IMR-90 (cell line): ENCODE data around the gene PLN. TPM values are rescaled to one million over a fixed set of nuclear protein-coding genes. Genes with fewer than 3 reads are reported as not detected.

Experiments used
- ATAC-seq: fragments of 200-7000 bp; cut with Tn5 transposase; 2 replicates; pipeline ENCODE4 v1.9.1; 2020; ENCODE audit warnings: low read depth, mild to moderate bottlenecking, moderate library complexity
- BruUV-seq: library from RNA; stranded (reverse); fragments of 400-500 nt; replicated peaks from 2 replicates; lab custom pipeline; 2021; lab: Mats Ljungman, UMichigan
- CTCF ChIA-PET: fragments of 300-600 bp; formaldehyde crosslinking; extraction: SDS; loops from one replicate; lab custom pipeline; 2021; ENCODE audit warnings: antibody characterized with exemption; lab: Yijun Ruan, JAX
- POLR2A ChIA-PET: fragments of 300-600 bp; sonication (Branson Sonifier 250); formaldehyde crosslinking; loops from one replicate; lab custom pipeline; 2022; ENCODE audit warnings: antibody characterized with exemption; ENCODE audit not compliant: unreplicated experiment; lab: Charles Lee
- DNase-seq: peaks from one replicate; pipeline ENCODE4 v3.0.0; 2013
- H2AFZ ChIP-seq: replicated peaks from 2 replicates; pipeline ENCODE3; 2013; ENCODE audit warnings: low read length, mild to moderate bottlenecking; ENCODE audit not compliant: poor library complexity
- H2AK5ac ChIP-seq: 2 replicates; pipeline ENCODE4 v1.6.1; 2013; ENCODE audit warnings: low read depth, low read length, inconsistent platforms
- H2AK9ac ChIP-seq: replicated peaks from 2 replicates; pipeline ENCODE3; 2013; ENCODE audit warnings: mild to moderate bottlenecking, low read depth, low read length, moderate library complexity; ENCODE audit not compliant: poor library complexity
- H2BK120ac ChIP-seq: 2 replicates; pipeline ENCODE4 v1.6.1; 2013; ENCODE audit warnings: low read depth, low read length, inconsistent platforms
- H2BK15ac ChIP-seq: 3 replicates; pipeline ENCODE4 v1.6.1; 2013; ENCODE audit warnings: low read depth, low read length, inconsistent platforms
- H2BK20ac ChIP-seq: 2 replicates; pipeline ENCODE4 v1.6.1; 2013; ENCODE audit warnings: low read depth, mild to moderate bottlenecking, inconsistent platforms, low read length, moderate library complexity
- H2BK5ac ChIP-seq: 2 replicates; pipeline ENCODE4 v1.6.1; 2013; ENCODE audit warnings: mild to moderate bottlenecking, low read depth, low read length, inconsistent platforms; ENCODE audit not compliant: poor library complexity, severe bottlenecking
- H3K14ac ChIP-seq: replicated peaks from 2 replicates; pipeline ENCODE4 v1.6.1; 2013; ENCODE audit warnings: low read depth, low read length, inconsistent platforms
- H3K18ac ChIP-seq: 2 replicates; pipeline ENCODE4 v1.6.1; 2013; ENCODE audit warnings: low read depth, low read length, control low read depth
- H3K23ac ChIP-seq: 2 replicates; pipeline ENCODE4 v1.6.1; 2013; ENCODE audit warnings: low read depth, low read length, inconsistent platforms
- H3K27ac ChIP-seq: 2 replicates; pipeline ENCODE4 v1.5.1; 2013; ENCODE audit warnings: mild to moderate bottlenecking, control low read depth, low read length; ENCODE audit not compliant: insufficient read depth
- H3K27me3 ChIP-seq: 2 replicates; pipeline ENCODE4 v1.6.1; 2013; ENCODE audit warnings: low read length; ENCODE audit not compliant: control insufficient read depth, insufficient read depth
- H3K36me3 ChIP-seq: 2 replicates; pipeline ENCODE4 v1.6.1; 2013; ENCODE audit warnings: low read length, mixed read lengths; ENCODE audit not compliant: control insufficient read depth, insufficient read depth
- H3K4ac ChIP-seq: 2 replicates; pipeline ENCODE4 v1.6.1; 2013; ENCODE audit warnings: low read depth, low read length, inconsistent platforms
- H3K4me1 ChIP-seq: 2 replicates; pipeline ENCODE4 v1.6.1; 2013; ENCODE audit warnings: low read length, mixed read lengths; ENCODE audit not compliant: control insufficient read depth, insufficient read depth
- H3K4me2 ChIP-seq: 2 replicates; pipeline ENCODE4 v1.6.1; 2013; ENCODE audit warnings: low read depth, mild to moderate bottlenecking, control low read depth, low read length, moderate library complexity
- H3K4me3 ChIP-seq: 2 replicates; pipeline ENCODE4 v1.5.1; 2013; ENCODE audit warnings: low read depth, mild to moderate bottlenecking, control low read depth, low read length, moderate library complexity; ENCODE audit not compliant: insufficient read depth
- H3K56ac ChIP-seq: 2 replicates; pipeline ENCODE4 v1.6.1; 2013; ENCODE audit warnings: low read length, inconsistent platforms; ENCODE audit not compliant: insufficient read depth; ENCODE audit errors: extremely low read depth
- H3K79me1 ChIP-seq, 2 experiments: 2 replicates each; pipeline ENCODE4 v1.6.1; 2013; ENCODE audit warnings: low read length in 2 of 2, inconsistent platforms in 1 of 2, low read depth in 1 of 2
- H3K9ac ChIP-seq: 2 replicates; pipeline ENCODE4 v1.6.1; 2013; ENCODE audit warnings: low read depth, low read length, control low read depth
- H3K9me1 ChIP-seq: 2 replicates; pipeline ENCODE4 v1.6.1; 2013; ENCODE audit warnings: low read length, inconsistent platforms; ENCODE audit not compliant: insufficient read depth
- H3K9me3 ChIP-seq: 2 replicates; pipeline ENCODE4 v1.6.1; 2013; ENCODE audit warnings: low read length; ENCODE audit not compliant: control insufficient read depth, insufficient read depth
- H4K20me1 ChIP-seq: 2 replicates; pipeline ENCODE4 v1.6.1; 2013; ENCODE audit warnings: low read length, inconsistent platforms; ENCODE audit not compliant: insufficient read depth
- H4K5ac ChIP-seq: 2 replicates; pipeline ENCODE4 v1.6.1; 2013; ENCODE audit warnings: mild to moderate bottlenecking, low read depth, low read length, control low read depth
- H4K8ac ChIP-seq, 2 experiments: 2 replicates each; pipeline ENCODE4 v1.6.1; 2013; ENCODE audit warnings: low read depth in 2 of 2, low read length in 2 of 2, control low read depth in 1 of 2, inconsistent platforms in 1 of 2
- H4K91ac ChIP-seq: 2 replicates; pipeline ENCODE4 v1.6.1; 2013; ENCODE audit warnings: low read depth, low read length, inconsistent platforms; ENCODE audit not compliant: insufficient read depth
- BHLHE40 ChIP-seq: fragments of 150-350 bp; IDR thresholded peaks from 2 replicates; pipeline ENCODE4 v1.6.1; 2016; ENCODE audit warnings: mild to moderate bottlenecking, low read depth, low read length
- CEBPB ChIP-seq: IDR thresholded peaks from 2 replicates; pipeline ENCODE4 v1.6.1; 2012; ENCODE audit warnings: low read depth, low read length, improper control_type of control experiment
- CHD1 ChIP-seq: IDR thresholded peaks from 2 replicates; pipeline ENCODE4 v1.6.1; 2012; ENCODE audit warnings: low read depth, low read length, improper control_type of control experiment
- CTCF ChIP-seq: conservative IDR thresholded peaks from 2 replicates; pipeline ENCODE4 v1.5.1; 2012; ENCODE audit warnings: mild to moderate bottlenecking, low read depth, low read length, improper control_type of control experiment
- ELK1 ChIP-seq: fragments of 150-350 bp; IDR thresholded peaks from 2 replicates; pipeline ENCODE4 v1.6.1; 2016; ENCODE audit warnings: low read depth, mild to moderate bottlenecking, low read length, moderate library complexity, borderline replicate concordance
- FOS ChIP-seq: fragments of 150-350 bp; IDR thresholded peaks from 2 replicates; pipeline ENCODE4 v1.6.1; 2016; ENCODE audit warnings: low read depth, low read length
- MAFK ChIP-seq: IDR thresholded peaks from 2 replicates; pipeline ENCODE4 v1.6.1; 2012; ENCODE audit warnings: low read depth, low read length, improper control_type of control experiment
- MAZ ChIP-seq: IDR thresholded peaks from 2 replicates; pipeline ENCODE4 v1.6.1; 2012; ENCODE audit warnings: low read depth, mild to moderate bottlenecking, low read length, improper control_type of control experiment, moderate library complexity, borderline replicate concordance
- MXI1 ChIP-seq: IDR thresholded peaks from 2 replicates; pipeline ENCODE4 v1.6.1; 2012; ENCODE audit warnings: low read depth, mild to moderate bottlenecking, low read length, moderate library complexity, borderline replicate concordance
- POLR2A ChIP-seq: IDR thresholded peaks from 2 replicates; pipeline ENCODE4 v1.6.1; 2012; ENCODE audit warnings: mild to moderate bottlenecking, low read depth, low read length
- USF2 ChIP-seq: fragments of 150-350 bp; IDR thresholded peaks from 2 replicates; pipeline ENCODE4 v1.6.1; 2017; ENCODE audit warnings: mild to moderate bottlenecking, antibody characterized with exemption, low read length, low read depth
- WGBS, 2 experiments: methylation state at CpG; one replicate each; pipeline versions ENCODE4 v1.1.5 to v1.1.7; 2013; ENCODE audit warnings: missing lambda C conversion rate in 2 of 2; ENCODE audit not compliant: insufficient read length in 1 of 2; ENCODE audit errors: extremely low coverage in 2 of 2; 5-methylcytosine and 5-hydroxymethylcytosine counted together
- dilution Hi-C: fragments of 300-500 bp; cut with HindIII; formaldehyde crosslinking; loops from one replicate; pipeline ENCODE4 v1.14.3; 2018; ENCODE audit warnings: low sequenced_read_pairs; ENCODE audit not compliant: unreplicated experiment
- in situ Hi-C: fragments of 300-500 bp; cut with MboI; formaldehyde crosslinking; loops from 3 replicates; pipeline ENCODE4 v1.14.3; 2019; ENCODE audit warnings: low sequenced_read_pairs, inconsistent platforms, mixed read lengths
- intact Hi-C: fragments of 100-400 bp; cut with micrococcal nuclease; formaldehyde crosslinking; loops from 2 replicates; pipeline ENCODE4 v1.10.0; 2022
- polyA plus RNA-seq, 3 experiments: library from polyadenylated mRNA; depleted of rRNA; stranded (reverse); fragments of >200 nt; gene quantifications; 2 replicates each; pipeline ENCODE4 v1.2.3, GENCODE V29; 2012; ENCODE audit warnings: low replicate concordance in 1 of 3
- total RNA-seq: library from RNA; depleted of rRNA; stranded (reverse); fragments of >200 nt; gene quantifications from 2 replicates; pipeline ENCODE4 v1.2.3, GENCODE V29; 2012

Gene PLN
- total and polyA plus RNA-seq, 2 of the 4 experiments (the other 2 are of a cell fraction), result under 0.01 TPM; not detected in 1

GRCh38 chr6:118530942-118531341 lies 17.2 kb upstream of the PLN start:
- no peak overlapping the region for H2AFZ ChIP-seq
- no peaks in the 10 kb centered on the region; the same call in 1 of the 2 replicates for H3K9me1 ChIP-seq
- H3K23ac ChIP-seq, result no peak overlapping the region
- no TSS peak for BruUV-seq
- no peak overlapping the region for H3K18ac ChIP-seq
- H4K5ac ChIP-seq, result no peak overlapping the region
- no peak overlapping the region for H4K91ac ChIP-seq
- no peak overlapping the region for H3K4ac ChIP-seq
- H2AK9ac ChIP-seq, result no peak overlapping the region
- H4K8ac ChIP-seq, result no peak overlapping the region
- ATAC-seq, result no peak
- no peaks in the 10 kb centered on the region for H3K27me3 ChIP-seq
- no peak overlapping the region for H2AK5ac ChIP-seq
- no peak overlapping the region for H2BK20ac ChIP-seq
- H3K56ac ChIP-seq, result no peak overlapping the region
- intact Hi-C loops (no loop called here), dilution Hi-C loops (no loop called here), in situ Hi-C loops (no loop called here)
- H3K9me3 ChIP-seq, result no peaks in the 10 kb centered on the region; the same call in 1 of the 2 replicates
- H3K79me1 ChIP-seq, result peaks cover 10 to 22% of the 10 kb centered on the region in 2 experiments; a peak in 3 of 4 replicates
- H3K4me1 ChIP-seq, result peaks cover 2% of the 10 kb centered on the region; the same call in 1 of the 2 replicates
- H3K27ac ChIP-seq, result no peak overlapping the region
- ChIA-PET CTCF (no interaction called here), POLR2A (no interaction called here)
- H4K20me1 ChIP-seq, result no peaks in the 10 kb centered on the region; the same call in 1 of the 2 replicates
- H2BK120ac ChIP-seq, result no peak overlapping the region
- DNase-seq, result no peak
- no CpG with 5 or more reads among the region's 2 CpGs for WGBS, 2 experiments
- H3K36me3 ChIP-seq, result no peaks in the 10 kb centered on the region
- no peak overlapping the region for H3K4me3 ChIP-seq
- no peak overlapping the region for H3K9ac ChIP-seq
- H2BK5ac ChIP-seq, result no peak overlapping the region
- no peak overlapping the region for H3K14ac ChIP-seq
- TF ChIP-seq BHLHE40, result no peak
- TF ChIP-seq MAFK, result no peak
- TF ChIP-seq USF2, result no peak
- no peak for TF ChIP-seq MAZ
- no peak for TF ChIP-seq CHD1
- TF ChIP-seq ELK1, result no peak
- TF ChIP-seq CTCF, result no peak
- TF ChIP-seq MXI1, result no peak
- TF ChIP-seq POLR2A, result no peak
- no peak for TF ChIP-seq CEBPB
- TF ChIP-seq FOS, result no peak
- no peak overlapping the region for H3K4me2 ChIP-seq
- no peak overlapping the region for H2BK15ac ChIP-seq
